HG03457 (cell line): ENCODE measurements around the gene WDFY3.
"Not testable (repeated sequence)": the region's sequence is repeated elsewhere in the genome, so short reads cannot be mapped to it uniquely, and the experiment has no call there.

Experiments used
- ATAC-seq: cut with Tn5 transposase; IDR thresholded peaks from one replicate; pipeline ENCODE4 v1.9.1; 2021; ENCODE audit warnings: moderate number of reproducible peaks; ENCODE audit not compliant: unreplicated experiment

WDFY3 gene

GRCh38 chr4:84866295-84866694 is 100.2 kb downstream of the WDFY3 start:
- no peak for ATAC-seq

- ATAC-seq = no peak
Measured at GRCh38 chr4:84865600-84865999, 100.9 kb downstream of the WDFY3 start.

GRCh38 chr4:84862064-84862463 is 104.4 kb downstream of the WDFY3 start:
- ATAC-seq = no peak

GRCh38 chr4:84857296-84857695 is 109.2 kb downstream of the WDFY3 start:
- no peak for ATAC-seq

GRCh38 chr4:84856468-84857049 is 109.9 kb downstream of the WDFY3 start:
- no peak for ATAC-seq

- no peak for ATAC-seq
Measured at GRCh38 chr4:84855774-84856173, 110.7 kb downstream of the WDFY3 start.

- ATAC-seq = no peak
Measured at GRCh38 chr4:84852081-84852480, 114.4 kb downstream of the WDFY3 start.

- ATAC-seq = no peak
Measured at GRCh38 chr4:84849051-84849640, 117.3 kb downstream of the WDFY3 start.

- ATAC-seq = no peak
Measured at GRCh38 chr4:84848432-84848831, 118.1 kb downstream of the WDFY3 start.

- ATAC-seq = no peak
Measured at GRCh38 chr4:84847978-84848377, 118.5 kb downstream of the WDFY3 start.

- ATAC-seq = no peak
Measured at GRCh38 chr4:84846985-84847384, 119.5 kb downstream of the WDFY3 start.

- ATAC-seq = no peak
Measured at GRCh38 chr4:84841435-84841834, 125.1 kb downstream of the WDFY3 start.

GRCh38 chr4:84837751-84838150 is 128.7 kb downstream of the WDFY3 start:
- ATAC-seq = no peak

- ATAC-seq = not testable (repeated sequence)
Measured at GRCh38 chr4:84829633-84830032, 136.9 kb downstream of the WDFY3 start.

- ATAC-seq = no peak
Measured at GRCh38 chr4:84826681-84827080, 139.8 kb downstream of the WDFY3 start.

GRCh38 chr4:84825701-84826341 is 140.7 kb downstream of the WDFY3 start:
- no peak for ATAC-seq

- no peak for ATAC-seq
Measured at GRCh38 chr4:84821064-84821463, 145.4 kb downstream of the WDFY3 start.

GRCh38 chr4:84814094-84814750 is 152.3 kb downstream of the WDFY3 start:
- ATAC-seq = no peak

- no peak for ATAC-seq
Measured at GRCh38 chr4:84809946-84810345, 156.5 kb downstream of the WDFY3 start.

GRCh38 chr4:84808332-84808731 is 158.2 kb downstream of the WDFY3 start:
- no peak for ATAC-seq

- not testable (repeated sequence) for ATAC-seq
Measured at GRCh38 chr4:84806541-84806940, 159.9 kb downstream of the WDFY3 start.

- no peak for ATAC-seq
Measured at GRCh38 chr4:84804136-84804535, 162.4 kb downstream of the WDFY3 start.
